Gastrocnemius medialis (tissue), 4 donors: ENCODE data around the gene ABHD17B.
"Not testable (repeated sequence)": the region's sequence is repeated elsewhere in the genome, so short reads cannot be mapped to it uniquely, and the experiment has no call there.

Source experiments
- POLR2A ChIP-seq, 2 donors: fragments of 450-650 bp; IDR thresholded peaks; one replicate each; pipeline ENCODE4 v1.6.1; 2017; ENCODE audit warnings: antibody characterized with exemption in 2 of 2, mild to moderate bottlenecking in 2 of 2, moderate library complexity in 2 of 2
- TF ChIP-seq, protein P1 (sequence below), 5 experiments: fragments of 450-650 bp in 3 of 5; fragments of 200-600 bp in 2 of 5; sonication (generic) in 2 of 5; IDR thresholded peaks in 4 of 5; conservative IDR thresholded peaks in 1 of 5; 1 replicate in 4 of 5; 2 replicates in 1 of 5; pipeline ENCODE4 v1.5.1; 2016 to 2019; ENCODE audit warnings: antibody characterized with exemption in 5 of 5, mild to moderate bottlenecking in 3 of 5, moderate library complexity in 3 of 5

DNA sequence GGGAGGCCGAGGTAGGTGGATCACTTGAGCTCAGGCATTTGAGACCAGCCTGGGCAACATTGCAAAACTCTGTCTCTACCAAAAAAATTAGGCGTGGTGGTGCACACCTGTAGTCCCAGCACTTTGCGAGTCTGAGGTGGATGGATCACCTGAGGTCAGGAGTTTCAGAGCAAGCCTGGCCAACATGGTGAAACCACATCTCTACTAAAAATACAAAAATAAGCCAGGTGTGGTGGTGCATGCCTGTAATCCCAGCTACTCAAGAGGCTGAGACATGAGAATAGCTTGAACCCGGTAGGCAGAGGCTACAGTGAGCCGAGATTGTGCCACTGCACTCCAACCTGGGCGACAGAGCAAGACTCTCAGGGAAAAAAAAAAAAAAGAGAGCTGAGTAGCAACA is 12.2 kb downstream of the ABHD17B start:
- TF ChIP-seq, protein P1, sequence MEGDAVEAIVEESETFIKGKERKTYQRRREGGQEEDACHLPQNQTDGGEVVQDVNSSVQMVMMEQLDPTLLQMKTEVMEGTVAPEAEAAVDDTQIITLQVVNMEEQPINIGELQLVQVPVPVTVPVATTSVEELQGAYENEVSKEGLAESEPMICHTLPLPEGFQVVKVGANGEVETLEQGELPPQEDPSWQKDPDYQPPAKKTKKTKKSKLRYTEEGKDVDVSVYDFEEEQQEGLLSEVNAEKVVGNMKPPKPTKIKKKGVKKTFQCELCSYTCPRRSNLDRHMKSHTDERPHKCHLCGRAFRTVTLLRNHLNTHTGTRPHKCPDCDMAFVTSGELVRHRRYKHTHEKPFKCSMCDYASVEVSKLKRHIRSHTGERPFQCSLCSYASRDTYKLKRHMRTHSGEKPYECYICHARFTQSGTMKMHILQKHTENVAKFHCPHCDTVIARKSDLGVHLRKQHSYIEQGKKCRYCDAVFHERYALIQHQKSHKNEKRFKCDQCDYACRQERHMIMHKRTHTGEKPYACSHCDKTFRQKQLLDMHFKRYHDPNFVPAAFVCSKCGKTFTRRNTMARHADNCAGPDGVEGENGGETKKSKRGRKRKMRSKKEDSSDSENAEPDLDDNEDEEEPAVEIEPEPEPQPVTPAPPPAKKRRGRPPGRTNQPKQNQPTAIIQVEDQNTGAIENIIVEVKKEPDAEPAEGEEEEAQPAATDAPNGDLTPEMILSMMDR (IDR thresholded peaks at IDR 0.05 in 4 of 5, conservative IDR thresholded peaks at IDR 0.05 in 1 of 5), result not testable (repeated sequence)
- TF ChIP-seq POLR2A (IDR thresholded peaks at IDR 0.05), result not testable (repeated sequence)
